Measurements from ENCODE around the gene HLF. TPM values are rescaled to one million over a fixed set of nuclear protein-coding genes. Genes with fewer than 3 reads are reported as not detected.

Gene HLF
- total RNA-seq, 2 donors from 2014 or later: 36.7 to 36.8 TPM

GRCh38 chr17:55285340-55286301, 20.9 kb downstream of the HLF start:
- DNase-seq (peak; percentile 95), ATAC-seq (peak; percentile 82 to 89)
- intact Hi-C loops (cut with DNase I): no loop called here

- DNase-seq (peak; percentile 39), ATAC-seq (peak in 1 of 2 donors; percentile 51)
- intact Hi-C loops (cut with DNase I): no loop called here
Observed at GRCh38 chr17:55286681-55287589, 22.2 kb downstream of the HLF start.

GRCh38 chr17:55288356-55289105, 23.8 kb downstream of the HLF start:
- no peak for ATAC-seq
- no peak for DNase-seq
- intact Hi-C loops (cut with DNase I): no loop called here

GRCh38 chr17:55289106-55289446, 24.3 kb downstream of the HLF start:
- ATAC-seq (peak in 1 of 2 donors; percentile 22), DNase-seq (no peak)
- intact Hi-C loops (cut with DNase I): no loop called here

- intact Hi-C loops (cut with DNase I): no loop called here
- no peak for ATAC-seq
- no peak for DNase-seq
Observed at GRCh38 chr17:55289978-55290377, 25.2 kb downstream of the HLF start.

GRCh38 chr17:55290492-55291113, 25.8 kb downstream of the HLF start:
- DNase-seq (no peak), ATAC-seq (no peak)
- intact Hi-C loops (cut with DNase I): no loop called here

- DNase-seq (no peak), ATAC-seq (no peak)
- intact Hi-C loops (cut with DNase I): no loop called here
Observed at GRCh38 chr17:55291114-55291507, 26.4 kb downstream of the HLF start.

- intact Hi-C loops (cut with DNase I): no loop called here
- ATAC-seq (no peak), DNase-seq (no peak)
Observed at GRCh38 chr17:55292094-55292493, 27.3 kb downstream of the HLF start.

- ATAC-seq (no peak), DNase-seq (no peak)
- intact Hi-C loops (cut with DNase I): loop anchor here in 1 of 2 donors (2.0 kb wide), 1 partner anchor 27 kb away; no protein-coding TSS in a partner anchor
Observed at GRCh38 chr17:55294042-55294751, 29.4 kb downstream of the HLF start.

- peak; percentile 48 for DNase-seq
- intact Hi-C loops (cut with DNase I): loop anchor here in 1 of 2 donors (2.0 kb wide), 1 partner anchor 29 kb away; no protein-coding TSS in a partner anchor
- ATAC-seq: peak; percentile 86 to 90
Observed at GRCh38 chr17:55295411-55296170, 30.8 kb downstream of the HLF start.

GRCh38 chr17:55296171-55296695, 31.5 kb downstream of the HLF start:
- DNase-seq (no peak), ATAC-seq (no peak)
- intact Hi-C loops (cut with DNase I): no loop called here

- intact Hi-C loops (cut with DNase I): no loop called here
- ATAC-seq: no peak
Observed at GRCh38 chr17:55296699-55297098, 31.9 kb downstream of the HLF start.

GRCh38 chr17:55298111-55298730, 33.5 kb downstream of the HLF start:
- ATAC-seq: no peak

More at GRCh38 chr17:55296699-55297098, 31.9 kb downstream of the HLF start:
- no peak for DNase-seq

GRCh38 chr17:55299162-55299838, 34.5 kb downstream of the HLF start:
- ATAC-seq: no peak
- intact Hi-C loops (cut with DNase I): no loop called here
- no peak for DNase-seq

More at GRCh38 chr17:55298111-55298730, 33.5 kb downstream of the HLF start:
- no peak for DNase-seq
- intact Hi-C loops (cut with DNase I): no loop called here

- DNase-seq (no peak), ATAC-seq (no peak)
- intact Hi-C loops (cut with DNase I): no loop called here
Observed at GRCh38 chr17:55299890-55300289, 35.1 kb downstream of the HLF start.
